SU-DHL-6 (cell line): ENCODE measurements around the gene CALCB.

Experiments
- H2AFZ ChIP-seq: fragments of 200-600 bp; sonication (generic); 2 replicates; pipeline ENCODE4 v1.6.1; 2014; ENCODE audit warnings: low read depth, mild to moderate bottlenecking, moderate library complexity, mixed read lengths, antibody characterized with exemption, low read length; ENCODE audit not compliant: severe bottlenecking
- H3F3A ChIP-seq: fragments of 200-600 bp; shearing (Covaris generic); 2 replicates; pipeline ENCODE4 v1.6.0; 2016; ENCODE audit warnings: antibody characterized with exemption, mild to moderate bottlenecking; ENCODE audit not compliant: insufficient read depth
- H3K27ac ChIP-seq: fragments of 200-600 bp; sonication (generic); 2 replicates; pipeline ENCODE4 v1.5.1; 2016; ENCODE audit warnings: low read depth, mild to moderate bottlenecking, low read length, moderate library complexity, mixed read lengths
- H3K27me3 ChIP-seq: fragments of 200-600 bp; sonication (generic), shearing (Covaris generic); 2 replicates; pipeline ENCODE4 v1.6.0; 2014; ENCODE audit warnings: mild to moderate bottlenecking, low read length
- H3K36me3 ChIP-seq: fragments of 200-600 bp; sonication (generic); 2 replicates; pipeline ENCODE4 v1.6.1; 2014; ENCODE audit warnings: mild to moderate bottlenecking, low read length, mixed read lengths
- H3K4me2 ChIP-seq: fragments of 300-600, 200-600 bp; shearing (Covaris generic), sonication (generic); 2 replicates; pipeline ENCODE4 v1.6.0; 2014; ENCODE audit warnings: low read length, low read depth, mild to moderate bottlenecking; ENCODE audit not compliant: poor library complexity, severe bottlenecking
- H3K4me3 ChIP-seq: fragments of 200-600 bp; sonication (generic); 2 replicates; pipeline ENCODE4 v1.5.1; 2014; ENCODE audit warnings: antibody characterized with exemption, low read length, mild to moderate bottlenecking, mixed read lengths; ENCODE audit not compliant: insufficient read depth, poor library complexity, severe bottlenecking
- H3K79me2 ChIP-seq: fragments of 200-600 bp; sonication (generic); 2 replicates; pipeline ENCODE4 v1.6.1; 2014; ENCODE audit warnings: mild to moderate bottlenecking, low read length, moderate library complexity; ENCODE audit not compliant: insufficient read depth
- H3K9ac ChIP-seq: fragments of 200-600 bp; sonication (generic); 2 replicates; pipeline ENCODE4 v1.7.0; 2014; ENCODE audit warnings: mild to moderate bottlenecking, low read length
- H3K9me2 ChIP-seq: fragments of 200-600 bp; sonication (generic); replicated peaks from 2 replicates; pipeline ENCODE4 v1.6.1; 2014; ENCODE audit warnings: low read length; ENCODE audit not compliant: insufficient read depth
- H3K9me3 ChIP-seq: fragments of 200-600 bp; sonication (generic); 2 replicates; pipeline ENCODE4 v1.6.1; 2014; ENCODE audit warnings: low read length, mixed read lengths; ENCODE audit not compliant: insufficient read depth
- H4K20me1 ChIP-seq: fragments of 200-600 bp; sonication (generic); 2 replicates; pipeline ENCODE4 v1.6.1; 2014; ENCODE audit warnings: low read depth, mild to moderate bottlenecking, antibody characterized with exemption, low read length, moderate library complexity, mixed read lengths
- CTCF ChIP-seq: fragments of 200-600 bp; sonication (generic); IDR thresholded peaks from one replicate; pipeline ENCODE4 v1.5.1; 2017; ENCODE audit warnings: antibody characterized with exemption, mild to moderate bottlenecking, low read length, moderate library complexity; ENCODE audit not compliant: insufficient read depth, poor library complexity, severe bottlenecking
- EZH2phosphoT487 ChIP-seq: fragments of 200-600 bp; sonication (generic), shearing (Covaris generic); conservative IDR thresholded peaks from 2 replicates; pipeline ENCODE4 v1.6.1; 2018; ENCODE audit warnings: mild to moderate bottlenecking, antibody characterized with exemption, low read length, moderate library complexity, mixed read lengths

Gene CALCB

DNA sequence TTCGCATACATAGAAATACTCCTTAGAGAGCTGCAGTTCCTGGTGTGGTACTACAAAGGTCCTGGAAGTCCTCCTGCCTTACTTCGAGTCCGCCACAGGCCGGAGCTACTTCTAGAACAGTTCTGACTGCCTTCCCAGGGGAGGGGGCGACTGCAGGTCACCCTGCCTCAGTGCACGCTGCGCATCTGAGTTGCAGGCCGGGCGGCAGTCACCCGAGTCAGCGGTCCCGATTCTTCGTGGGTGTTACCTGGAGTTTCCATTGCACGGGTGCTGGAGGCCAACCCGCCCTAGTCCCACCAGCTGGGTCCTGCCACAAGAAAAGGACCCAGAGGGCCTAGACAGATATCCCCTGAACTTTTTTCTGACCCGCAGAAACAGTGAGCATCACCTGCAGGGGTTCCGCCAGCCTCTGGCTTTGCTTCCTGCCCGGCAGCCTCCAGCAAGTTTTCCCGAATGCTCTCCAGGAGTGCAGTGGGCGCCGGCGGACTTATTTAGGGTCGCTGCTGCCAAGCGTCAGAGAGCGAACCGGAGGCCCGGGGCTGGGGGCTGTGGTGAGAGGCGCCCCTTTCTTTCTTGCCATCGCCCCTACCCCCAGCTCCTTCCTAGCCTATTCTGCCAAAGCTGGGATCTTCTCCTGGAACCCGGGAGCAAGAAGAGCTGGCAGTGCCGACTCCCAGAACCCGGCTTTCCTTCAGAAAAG lies 1.7 kb upstream of the CALCB start:
- H3K79me2 ChIP-seq = no peaks in the 10 kb centered on the region
- H3K4me3 ChIP-seq = no peak overlapping the region
- no peaks in the 10 kb centered on the region for H3F3A ChIP-seq
- no peaks in the 10 kb centered on the region for H4K20me1 ChIP-seq
- no peaks in the 10 kb centered on the region for H3K27me3 ChIP-seq
- no peak overlapping the region for H3K9ac ChIP-seq
- no peak overlapping the region for H3K4me2 ChIP-seq
- H3K9me3 ChIP-seq = no peaks in the 10 kb centered on the region
- H2AFZ ChIP-seq = no peak overlapping the region
- H3K9me2 ChIP-seq = no peaks in the 10 kb centered on the region
- no peak overlapping the region for H3K27ac ChIP-seq
- TF ChIP-seq EZH2phosphoT487 = no peak
- TF ChIP-seq CTCF = no peak
- no peaks in the 10 kb centered on the region for H3K36me3 ChIP-seq

GRCh38 chr11:15072551-15073143 lies 746 bp upstream of the CALCB start:
- Histone ChIP-seq H3K4me3 (no peak overlapping the region), H3K9me2 (no peaks in the 10 kb centered on the region), H3K27me3 (no peaks in the 10 kb centered on the region), H3K9me3 (no peaks in the 10 kb centered on the region), H3K9ac (no peak overlapping the region), H3K36me3 (no peaks in the 10 kb centered on the region), H3K79me2 (no peaks in the 10 kb centered on the region), H2AFZ (no peak overlapping the region), H4K20me1 (no peaks in the 10 kb centered on the region), H3F3A (no peaks in the 10 kb centered on the region), H3K4me2 (no peak overlapping the region), H3K27ac (no peak overlapping the region)
- TF ChIP-seq CTCF (no peak), EZH2phosphoT487 (no peak)

DNA sequence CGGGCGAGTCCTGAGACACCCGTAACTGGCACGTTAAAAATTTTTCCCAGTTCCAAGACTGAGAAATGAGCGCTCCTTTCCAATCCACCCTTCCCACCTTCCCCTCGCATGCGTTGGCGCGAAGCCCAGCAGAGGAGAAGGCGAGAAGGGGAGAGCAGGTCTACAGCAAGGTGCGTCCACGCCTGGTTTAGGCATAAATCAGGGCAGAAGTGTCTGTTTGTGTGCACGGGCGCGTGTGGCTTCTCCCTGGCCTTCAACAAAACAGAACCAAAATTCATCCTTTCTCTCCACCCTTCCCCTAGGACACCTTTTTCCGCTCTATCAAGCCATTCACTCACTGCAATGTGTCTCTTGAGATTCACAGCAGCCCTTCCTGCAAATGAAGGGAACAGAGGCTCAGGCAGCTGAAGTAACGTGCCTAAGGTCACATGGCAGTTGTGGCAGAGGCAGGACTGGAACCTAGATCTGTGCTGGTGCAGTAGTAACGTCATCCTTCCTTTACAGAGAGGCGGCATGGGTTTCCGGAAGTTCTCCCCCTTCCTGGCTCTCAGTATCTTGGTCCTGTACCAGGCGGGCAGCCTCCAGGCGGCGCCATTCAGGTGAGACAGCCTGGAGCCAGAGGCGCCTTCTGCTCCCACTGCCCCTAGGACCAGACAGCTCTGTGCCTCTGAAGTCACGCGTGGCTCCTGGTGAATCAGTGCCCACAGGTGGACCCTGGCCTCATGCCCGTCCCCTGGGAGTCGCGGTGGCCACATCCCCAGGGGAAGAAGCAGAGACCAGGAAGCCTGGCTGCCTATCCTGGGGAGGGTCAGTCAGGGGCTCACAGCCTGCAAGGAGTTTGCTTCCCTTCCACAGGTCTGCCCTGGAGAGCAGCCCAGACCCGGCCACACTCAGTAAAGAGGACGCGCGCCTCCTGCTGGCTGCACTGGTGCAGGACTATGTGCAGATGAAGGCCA lies 1.1 kb downstream of the CALCB start:
- H3K4me3 ChIP-seq = no peak overlapping the region
- no peaks in the 10 kb centered on the region for H3K36me3 ChIP-seq
- no peaks in the 10 kb centered on the region for H3K9me3 ChIP-seq
- H3F3A ChIP-seq = no peaks in the 10 kb centered on the region
- H3K9ac ChIP-seq = no peak overlapping the region
- H2AFZ ChIP-seq = peak overlapping the region; percentile 13
- H3K4me2 ChIP-seq = no peak overlapping the region
- no peaks in the 10 kb centered on the region for H3K27me3 ChIP-seq
- TF ChIP-seq CTCF = peak; percentile 97
- no peak for TF ChIP-seq EZH2phosphoT487
- H3K79me2 ChIP-seq = no peaks in the 10 kb centered on the region
- H3K9me2 ChIP-seq = no peaks in the 10 kb centered on the region
- no peaks in the 10 kb centered on the region for H4K20me1 ChIP-seq
- no peak overlapping the region for H3K27ac ChIP-seq
